Neutrophil (primary cell): ENCODE results near the gene JDP2.

ENCODE experiments used
- H3K27ac ChIP-seq: fragments of 200-600 bp; sonication (generic); 2 replicates; pipeline ENCODE4 v1.5.1; 2016; ENCODE audit warnings: mild to moderate bottlenecking, moderate library complexity
- H3K27me3 ChIP-seq: fragments of 200-600 bp; sonication (generic); 2 replicates; pipeline ENCODE4 v1.6.0; 2016; ENCODE audit warnings: mild to moderate bottlenecking
- H3K36me3 ChIP-seq: fragments of 200-600 bp; sonication (generic); 2 replicates; pipeline ENCODE4 v1.5.1; 2017
- H3K4me1 ChIP-seq, 2 experiments: fragments of 200-600 bp in 1 of 2; sonication (generic) in 1 of 2; 1 replicate in 1 of 2; 2 replicates in 1 of 2; pipeline versions ENCODE4 v1.5.1 to v1.6.1; 2013 to 2016; ENCODE audit warnings: low read depth in 1 of 2, low read length in 1 of 2, mild to moderate bottlenecking in 1 of 2, moderate library complexity in 1 of 2; ENCODE audit not compliant: control insufficient read depth in 1 of 2, insufficient read depth in 1 of 2
- H3K4me3 ChIP-seq, 2 experiments: fragments of 200-600 bp in 1 of 2; sonication (generic) in 1 of 2; 1 replicate in 1 of 2; 2 replicates in 1 of 2; pipeline ENCODE4 v1.5.1; 2013 to 2016; ENCODE audit warnings: low read depth in 1 of 2, low read length in 1 of 2, mild to moderate bottlenecking in 1 of 2, moderate library complexity in 1 of 2
- H3K9me3 ChIP-seq: fragments of 200-600 bp; sonication (generic); 2 replicates; pipeline ENCODE4 v1.5.1; 2016
- CTCF ChIP-seq: fragments of 200-600 bp; sonication (generic); IDR thresholded peaks from 2 replicates; pipeline ENCODE4 v1.5.1; 2016; ENCODE audit warnings: antibody characterized with exemption

The JDP2 gene

GRCh38 chr14:75510547-75510946, 82.7 kb downstream of the JDP2 start:
- peaks cover 9% of the 10 kb centered on the region in 2 experiments for H3K4me1 ChIP-seq
- H3K27ac ChIP-seq, result no peak overlapping the region
- no peaks in the 10 kb centered on the region for H3K27me3 ChIP-seq
- no peaks in the 10 kb centered on the region for H3K36me3 ChIP-seq
- no peaks in the 10 kb centered on the region for H3K9me3 ChIP-seq
- no peak for TF ChIP-seq CTCF
- no peak overlapping the region for H3K4me3 ChIP-seq

GRCh38 chr14:75511201-75511600, 83.4 kb downstream of the JDP2 start:
- H3K9me3 ChIP-seq, result no peaks in the 10 kb centered on the region

GRCh38 chr14:75513911-75514672, 86.3 kb downstream of the JDP2 start:
- no peaks in the 10 kb centered on the region for H3K27me3 ChIP-seq
- peaks cover 14 to 15% of the 10 kb centered on the region in 2 experiments for H3K4me1 ChIP-seq
- no peaks in the 10 kb centered on the region for H3K9me3 ChIP-seq
- H3K36me3 ChIP-seq, result no peaks in the 10 kb centered on the region
- no peak for TF ChIP-seq CTCF
- no peak overlapping the region for H3K27ac ChIP-seq
- H3K4me3 ChIP-seq, result no peak overlapping the region

More at GRCh38 chr14:75511201-75511600, 83.4 kb downstream of the JDP2 start:
- Histone ChIP-seq H3K36me3 (no peaks in the 10 kb centered on the region), H3K27me3 (no peaks in the 10 kb centered on the region), H3K4me3 (no peak overlapping the region), H3K27ac (no peak overlapping the region), H3K4me1 (peaks cover 14 to 15% of the 10 kb centered on the region in 2 experiments)
- TF ChIP-seq CTCF, result no peak

- H3K36me3 ChIP-seq, result no peaks in the 10 kb centered on the region
- H3K27me3 ChIP-seq, result no peaks in the 10 kb centered on the region
- no peaks in the 10 kb centered on the region for H3K9me3 ChIP-seq
- no peak overlapping the region for H3K27ac ChIP-seq
- H3K4me3 ChIP-seq, result peak overlapping the region; percentile 36 to 51
- peaks cover 14 to 15% of the 10 kb centered on the region in 2 experiments for H3K4me1 ChIP-seq
- no peak for TF ChIP-seq CTCF
Measured at GRCh38 chr14:75514673-75515628, 87.1 kb downstream of the JDP2 start.

DNA sequence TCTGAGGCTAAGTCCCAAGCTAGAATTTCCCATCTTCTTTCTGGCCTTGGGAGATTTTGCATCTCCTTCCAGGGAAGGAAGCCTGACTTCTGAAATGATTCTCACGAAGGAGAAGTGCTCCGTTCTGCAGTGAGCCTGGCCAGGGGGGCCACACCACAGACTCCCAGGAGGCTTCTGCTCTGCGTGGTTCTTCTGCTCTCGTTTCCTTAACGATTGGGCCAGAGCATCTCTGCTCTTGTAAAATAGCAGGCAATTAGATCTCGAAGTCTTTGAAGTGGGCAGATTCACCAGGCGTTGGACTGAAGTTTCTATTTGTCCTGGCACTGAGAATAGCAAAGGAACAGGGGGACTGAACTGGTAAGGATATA, 87.8 kb downstream of the JDP2 start:
- Histone ChIP-seq H3K27ac (no peak overlapping the region), H3K4me3 (peak overlapping the region; percentile 36 to 51), H3K36me3 (no peaks in the 10 kb centered on the region), H3K27me3 (no peaks in the 10 kb centered on the region), H3K4me1 (peaks cover 14 to 15% of the 10 kb centered on the region in 2 experiments), H3K9me3 (no peaks in the 10 kb centered on the region)
- no peak for TF ChIP-seq CTCF
